Skin epidermis (tissue), 12 donors: Measurements from ENCODE around the gene GTF2I.
"Not testable (repeated sequence)": the region's sequence is repeated elsewhere in the genome, so short reads cannot be mapped to it uniquely, and the experiment has no call there.

ENCODE experiments used
- H3K27ac ChIP-seq, 21 experiments: fragments of 200-600 bp; sonication (generic) in 11 of 21; one replicate each; pipeline ENCODE4 v1.5.0; 2020; ENCODE audit warnings: mild to moderate bottlenecking in 3 of 21, inconsistent platforms in 2 of 21, moderate library complexity in 2 of 21
- H3K4me3 ChIP-seq, 7 experiments: fragments of 200-600 bp; sonication (generic) in 2 of 7; one replicate each; pipeline ENCODE4 v1.5.0; 2020; ENCODE audit warnings: inconsistent platforms in 2 of 7, mild to moderate bottlenecking in 2 of 7, moderate library complexity in 1 of 7

GTF2I gene

GRCh38 chr7:74657692-74658177 is at the start of gene GTF2I:
Gene GTF2I, plus strand, starts transcription at chr7:74657718. Its CDS starts 31,411 bp downstream, at chr7:74689129.
- H3K27ac ChIP-seq = peak within 1 kb of the TSS; percentile 91 to 100 (median 99)
- peak within 1 kb of the TSS; percentile 75 to 100 (median 99) for H3K4me3 ChIP-seq

- H3K27ac ChIP-seq = peak overlapping the region in 14 of 21 experiments; percentile 1 to 61 (median 41)
- no peak overlapping the region for H3K4me3 ChIP-seq
These were observed 45.3 kb upstream of the GTF2I start for GRCh38 chr7:74612015-74612829.

GRCh38 chr7:74615933-74616780 is 41.4 kb upstream of the GTF2I start:
- Histone ChIP-seq H3K27ac (no peak overlapping the region), H3K4me3 (no peak overlapping the region)

DNA sequence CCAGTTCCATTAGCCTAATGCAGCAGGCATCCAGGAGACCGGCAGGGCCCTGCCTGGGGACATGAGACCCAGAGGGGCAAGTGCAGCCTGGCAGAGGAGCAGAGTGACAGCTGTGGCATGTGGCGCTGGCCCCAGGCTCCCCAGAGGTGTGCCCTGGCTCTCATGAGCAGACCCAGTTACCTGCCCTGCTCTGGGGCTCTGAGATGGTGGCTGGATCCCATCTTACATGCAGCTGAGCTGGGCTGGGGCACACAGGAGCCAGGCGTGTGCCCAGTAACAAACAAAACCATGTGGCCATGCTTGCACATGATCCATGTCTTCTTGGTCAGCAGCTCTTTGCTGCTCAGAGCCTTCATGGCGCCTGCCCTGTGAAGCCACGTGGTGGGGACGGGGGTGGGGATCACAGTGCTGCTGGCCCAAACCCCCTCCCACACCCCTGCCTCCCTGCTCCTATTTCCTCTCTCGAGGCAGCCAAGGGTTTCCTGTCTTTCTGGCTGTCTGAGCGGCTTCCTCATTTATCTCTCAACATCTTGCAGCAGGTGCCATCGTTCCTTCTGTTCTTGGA is 40.3 kb upstream of the GTF2I start:
- Histone ChIP-seq H3K27ac (peak overlapping the region in 7 of 21 experiments; percentile 2 to 73 (median 35)), H3K4me3 (no peak overlapping the region)

- no peak overlapping the region for H3K4me3 ChIP-seq
- H3K27ac ChIP-seq = no peak overlapping the region
These were observed 38.2 kb upstream of the GTF2I start for GRCh38 chr7:74619235-74619860.

- Histone ChIP-seq H3K27ac (no peak overlapping the region), H3K4me3 (no peak overlapping the region)
These were observed 35.2 kb upstream of the GTF2I start for GRCh38 chr7:74622228-74622749.

DNA sequence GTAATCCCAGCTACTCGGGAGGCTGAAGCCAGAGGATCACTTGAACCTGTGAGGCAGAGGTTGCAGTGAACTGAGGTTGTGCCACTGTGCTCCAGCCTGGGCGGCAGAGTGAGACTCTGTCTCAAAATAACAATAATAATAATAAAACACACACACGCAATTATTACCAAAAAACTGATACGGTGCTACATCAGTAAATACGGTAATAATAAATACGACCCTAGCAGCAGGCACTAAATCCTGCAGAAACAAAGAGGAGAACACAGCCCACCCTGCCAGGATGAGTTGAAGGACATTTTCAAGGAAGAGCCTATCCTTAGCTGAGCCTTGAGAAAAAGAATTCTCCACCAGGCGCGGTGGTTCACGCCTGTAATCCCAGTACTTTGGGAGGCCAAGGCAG is 34.4 kb upstream of the GTF2I start:
- no peak overlapping the region for H3K27ac ChIP-seq
- H3K4me3 ChIP-seq = no peak overlapping the region

GRCh38 chr7:74625446-74625845 is 32.1 kb upstream of the GTF2I start:
- no peak overlapping the region for H3K27ac ChIP-seq

GRCh38 chr7:74627661-74628411 is 29.7 kb upstream of the GTF2I start:
- no peak overlapping the region for H3K4me3 ChIP-seq
- peak overlapping the region in 10 of 21 experiments; percentile 8 to 60 (median 28) for H3K27ac ChIP-seq

More at GRCh38 chr7:74625446-74625845, 32.1 kb upstream of the GTF2I start:
- no peak overlapping the region for H3K4me3 ChIP-seq

- H3K27ac ChIP-seq = no peak overlapping the region
- H3K4me3 ChIP-seq = no peak overlapping the region
These were observed 25.0 kb upstream of the GTF2I start for GRCh38 chr7:74632505-74632904.

- H3K27ac ChIP-seq = peak overlapping the region in 3 of 21 experiments; percentile 10 to 46 (median 23)
- no peak overlapping the region for H3K4me3 ChIP-seq
These were observed 24.0 kb upstream of the GTF2I start for GRCh38 chr7:74633451-74633921.

- Histone ChIP-seq H3K4me3 (no peak overlapping the region), H3K27ac (no peak overlapping the region)
These were observed 19.8 kb upstream of the GTF2I start for GRCh38 chr7:74637745-74638144.

- not testable (repeated sequence) for H3K4me3 ChIP-seq
- H3K27ac ChIP-seq = peak overlapping the region in 3 of 21 experiments; percentile 24 to 76 (median 32)
These were observed 7.5 kb upstream of the GTF2I start for GRCh38 chr7:74650055-74650454.

GRCh38 chr7:74650493-74651132 is 6.9 kb upstream of the GTF2I start:
- peak overlapping the region in 3 of 21 experiments; percentile 1 to 76 (median 44) for H3K27ac ChIP-seq
- H3K4me3 ChIP-seq = not testable (repeated sequence)

DNA sequence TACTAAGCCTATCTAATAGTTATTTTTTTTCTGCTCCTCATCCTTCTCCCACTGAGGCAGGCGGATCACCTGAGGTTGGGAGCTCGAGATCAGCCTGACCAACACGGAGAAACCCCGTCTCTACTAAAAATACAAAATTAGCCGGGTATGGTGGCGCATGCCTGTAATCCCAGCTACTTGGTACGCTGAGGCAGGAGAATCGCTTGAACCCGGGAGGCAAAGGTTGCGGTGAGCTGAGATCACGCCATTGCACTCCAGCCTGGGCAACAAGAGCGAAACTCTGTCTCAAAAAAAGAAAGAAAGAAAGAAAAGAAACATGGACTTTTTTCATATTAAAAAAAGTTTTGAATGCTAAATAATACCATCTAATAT is 6.4 kb upstream of the GTF2I start:
- H3K4me3 ChIP-seq = not testable (repeated sequence)
- peak overlapping the region in 2 of 21 experiments; percentile 1 to 76 for H3K27ac ChIP-seq

GRCh38 chr7:74653686-74654181 is 3.8 kb upstream of the GTF2I start:
- no peak overlapping the region for H3K4me3 ChIP-seq
- no peak overlapping the region for H3K27ac ChIP-seq

DNA sequence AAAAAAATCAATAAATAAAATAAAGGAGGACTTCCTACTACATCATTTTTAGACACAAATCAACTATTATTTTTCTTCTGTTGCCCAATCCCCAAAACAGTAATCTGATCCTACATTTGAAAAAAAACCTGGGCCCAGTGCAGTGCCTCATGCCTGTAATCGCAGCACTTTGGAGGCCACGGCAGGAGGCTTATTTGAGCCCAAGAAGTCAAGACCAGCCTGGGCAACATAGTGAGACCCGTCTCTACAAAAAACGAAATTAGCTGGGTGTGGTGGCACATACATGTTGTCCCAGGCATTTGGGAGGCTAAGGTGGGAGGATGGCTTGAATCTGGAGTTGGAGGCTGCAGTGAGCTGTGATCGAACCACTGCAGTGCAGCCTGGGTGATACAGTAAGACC is 2.7 kb upstream of the GTF2I start:
- no peak overlapping the region for H3K4me3 ChIP-seq

GRCh38 chr7:74655324-74655723 is 2.2 kb upstream of the GTF2I start:
- H3K27ac ChIP-seq = peak overlapping the region in 12 of 21 experiments; percentile 13 to 100 (median 100)
- H3K4me3 ChIP-seq = no peak overlapping the region

More for the DNA sequence above, 2.7 kb upstream of the GTF2I start:
- no peak overlapping the region for H3K27ac ChIP-seq
